GM18499 (cell line): ENCODE results near the gene RAB35.

Experiments used
- ATAC-seq: cut with Tn5 transposase; IDR thresholded peaks from one replicate; pipeline ENCODE4 v1.9.1; 2021; ENCODE audit warnings: moderate number of reproducible peaks; ENCODE audit not compliant: insufficient read depth, unreplicated experiment

Gene RAB35

DNA sequence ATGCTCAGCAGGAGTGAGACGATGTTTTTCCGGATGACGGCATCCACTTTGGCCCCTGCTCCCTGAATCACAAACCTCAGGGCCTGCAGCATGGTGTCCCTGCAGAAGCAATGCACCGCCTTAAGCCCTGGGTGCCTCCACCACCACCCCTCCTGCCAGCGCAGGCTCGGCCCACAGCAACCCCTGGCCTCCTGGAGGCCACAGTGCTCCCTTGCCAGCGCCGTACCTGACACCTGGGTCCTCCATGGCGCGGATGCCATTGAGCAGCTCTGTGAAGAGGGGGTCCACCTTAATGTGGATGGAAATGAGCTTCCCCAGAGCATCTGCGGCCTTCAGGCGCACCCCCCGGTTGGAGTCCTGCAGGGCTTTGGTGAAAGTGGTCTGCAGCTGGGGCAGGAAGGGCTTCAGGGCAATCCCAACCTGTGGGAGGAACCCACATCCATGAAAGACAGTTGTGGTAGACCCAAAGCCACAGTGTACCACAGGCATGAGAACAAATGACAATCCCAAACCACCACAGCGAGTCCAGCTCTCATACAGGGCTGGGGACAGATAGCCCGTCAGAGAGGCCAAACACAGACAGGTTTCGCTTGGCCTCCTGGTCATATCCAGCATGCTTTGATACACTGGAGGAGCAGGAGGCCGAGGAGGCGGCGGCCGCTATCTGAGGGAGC is 17.9 kb upstream of the RAB35 start:
- ATAC-seq: no peak

GRCh38 chr12:120132863-120133385 is 16.4 kb upstream of the RAB35 start:
- peak; percentile 73 for ATAC-seq

GRCh38 chr12:120132054-120132836 is 15.7 kb upstream of the RAB35 start:
- ATAC-seq: no peak

GRCh38 chr12:120131116-120131515 is 14.6 kb upstream of the RAB35 start:
- no peak for ATAC-seq

- no peak for ATAC-seq
Observed at GRCh38 chr12:120130011-120130410, 13.5 kb upstream of the RAB35 start.

- ATAC-seq: no peak
Observed at GRCh38 chr12:120126635-120127005, 10.1 kb upstream of the RAB35 start.

GRCh38 chr12:120125792-120126634 is 9.5 kb upstream of the RAB35 start:
- ATAC-seq: no peak

GRCh38 chr12:120125029-120125428 is 8.5 kb upstream of the RAB35 start:
- ATAC-seq: no peak

GRCh38 chr12:120121766-120122293 is 5.3 kb upstream of the RAB35 start:
- peak; percentile 26 for ATAC-seq

- no peak for ATAC-seq
Observed at GRCh38 chr12:120121343-120121742, 4.8 kb upstream of the RAB35 start.

GRCh38 chr12:120119271-120119973 is 2.9 kb upstream of the RAB35 start:
- peak; percentile 25 for ATAC-seq

DNA sequence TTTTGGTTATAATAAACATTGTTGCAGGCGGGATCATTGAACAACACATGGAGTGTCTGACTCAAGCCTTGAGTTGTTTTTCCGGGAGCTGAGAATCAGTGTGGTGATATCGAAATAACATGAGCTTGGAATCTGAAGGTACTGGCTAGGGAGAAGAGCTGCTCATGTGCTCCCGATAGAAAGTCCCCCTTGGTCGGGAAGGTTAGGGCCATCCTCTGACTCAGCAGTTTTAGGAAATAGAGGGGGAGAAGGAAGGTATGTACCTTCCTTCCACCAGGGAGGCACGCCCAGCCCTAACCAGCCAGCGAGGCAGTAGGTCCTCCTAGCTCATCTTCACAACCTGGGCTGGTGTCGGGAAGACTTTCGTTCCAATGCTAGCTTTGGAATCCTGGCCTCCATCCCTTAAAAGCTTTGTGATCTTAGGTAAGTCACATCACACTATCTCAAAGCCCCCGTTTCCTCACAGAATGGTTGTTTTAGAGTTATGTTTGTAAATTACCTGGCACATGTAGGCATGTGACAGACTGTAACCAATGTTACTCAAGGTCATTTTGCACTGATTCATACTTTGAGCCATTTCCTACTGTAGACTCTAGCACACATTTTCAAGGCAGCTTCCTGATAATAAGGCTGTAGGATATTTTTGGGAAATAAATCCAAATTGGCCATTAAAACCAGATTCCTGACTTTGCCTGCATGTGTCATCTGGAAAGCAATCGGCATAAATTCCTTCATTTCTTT is 1.9 kb upstream of the RAB35 start:
- ATAC-seq: no peak

DNA sequence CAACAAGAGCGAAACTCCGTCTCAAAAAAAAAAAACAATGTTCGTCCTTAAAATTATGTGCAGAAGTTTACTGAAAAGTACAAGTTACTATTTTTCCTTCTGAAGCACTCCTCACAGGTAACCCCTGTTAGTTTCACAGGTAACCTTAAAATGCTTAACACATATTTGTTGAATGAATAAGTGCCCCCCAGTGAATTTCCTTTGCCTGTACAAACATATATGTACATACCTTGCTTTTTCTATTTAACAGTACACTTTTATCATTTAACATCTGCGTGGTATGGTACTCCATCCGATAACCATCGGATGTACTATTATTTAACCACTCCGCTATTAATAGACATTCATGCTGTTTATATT is 1.4 kb upstream of the RAB35 start:
- no peak for ATAC-seq

GRCh38 chr12:120116792-120117651 is 469 bp upstream of the RAB35 start:
- ATAC-seq: no peak

DNA sequence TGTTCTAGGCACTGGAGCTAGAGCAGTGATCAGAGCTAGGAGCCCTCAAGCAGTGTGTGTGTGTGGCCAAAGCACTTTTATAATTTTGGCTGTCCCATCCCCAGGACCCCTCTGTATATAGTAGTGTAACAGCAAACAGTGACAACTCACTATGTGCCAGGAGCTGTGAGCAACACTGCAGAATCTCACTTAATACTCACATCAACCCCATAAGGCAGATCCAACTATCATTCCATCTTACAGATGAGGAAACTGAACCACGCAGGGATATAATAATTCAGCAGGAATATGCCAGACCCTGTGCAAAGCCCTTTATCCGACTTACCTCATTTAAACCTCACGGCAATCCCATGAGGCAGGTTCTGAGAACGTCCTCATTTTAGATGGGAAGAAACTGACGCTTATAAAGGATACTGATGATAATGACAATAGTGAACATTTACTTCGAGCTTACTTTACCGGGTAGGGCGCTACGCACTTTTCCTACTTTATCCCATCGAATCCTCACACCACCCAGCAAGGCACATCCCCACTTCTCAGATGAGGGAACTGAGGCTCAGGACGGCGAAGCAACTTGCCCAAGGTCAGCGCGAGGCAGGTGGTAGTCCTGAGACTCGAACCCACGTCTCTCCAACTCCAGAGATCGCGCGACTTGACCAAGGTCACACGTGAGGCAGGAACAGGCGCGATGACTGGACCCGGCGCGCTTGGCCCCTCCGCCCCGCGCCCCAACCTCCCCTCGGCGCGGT is 687 bp downstream of the RAB35 start:
- ATAC-seq: no peak

- ATAC-seq: no peak
Observed at GRCh38 chr12:120115066-120115465, 1.5 kb downstream of the RAB35 start.

DNA sequence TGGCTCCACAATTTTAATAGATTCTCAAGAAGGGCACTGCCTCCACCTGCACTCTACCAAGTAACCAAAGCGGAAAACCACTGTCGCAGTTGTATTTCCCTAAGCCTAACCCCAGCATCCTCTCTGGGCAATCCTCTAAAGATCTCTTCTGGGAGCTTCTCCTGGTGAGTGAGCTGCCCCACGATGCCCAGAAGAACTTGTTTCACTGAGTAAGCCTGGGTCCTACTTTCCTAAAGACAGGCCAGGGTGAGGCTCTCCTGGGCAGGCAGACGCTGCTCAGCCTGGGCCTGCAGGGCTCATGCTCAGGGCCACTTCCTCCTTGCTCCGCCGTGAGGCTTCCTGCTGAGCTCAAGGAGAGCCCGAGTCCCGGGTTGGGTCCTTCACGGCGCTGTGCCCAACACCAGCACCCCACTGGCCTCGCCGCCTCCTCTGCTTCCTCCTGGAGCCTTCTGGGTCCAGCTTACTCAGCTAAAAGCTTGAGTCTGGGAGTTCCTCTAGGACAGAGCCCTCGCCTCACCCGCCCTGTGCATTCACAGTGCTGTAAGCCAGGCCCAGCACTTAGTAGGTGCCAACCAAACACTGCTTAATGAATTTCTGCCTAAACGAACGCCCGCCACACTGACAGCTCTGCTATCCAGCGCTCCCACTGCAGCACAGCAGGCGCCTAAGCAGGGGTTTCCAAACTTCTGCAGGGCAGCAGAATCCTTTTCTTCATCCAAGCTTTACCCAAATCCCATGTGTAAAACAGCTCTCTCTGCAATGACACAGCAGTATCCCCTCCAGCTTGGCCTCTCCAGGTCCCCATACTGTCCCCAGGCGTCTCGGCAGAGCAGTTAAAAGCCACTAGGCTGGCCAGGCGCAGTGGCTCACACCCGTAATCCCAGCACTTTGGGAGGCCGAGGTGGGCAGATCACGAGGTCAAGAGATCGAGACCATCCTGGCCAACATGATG is 5.7 kb downstream of the RAB35 start:
- no peak for ATAC-seq
